ENCODE results near the gene TRAPPC5.

DNA sequence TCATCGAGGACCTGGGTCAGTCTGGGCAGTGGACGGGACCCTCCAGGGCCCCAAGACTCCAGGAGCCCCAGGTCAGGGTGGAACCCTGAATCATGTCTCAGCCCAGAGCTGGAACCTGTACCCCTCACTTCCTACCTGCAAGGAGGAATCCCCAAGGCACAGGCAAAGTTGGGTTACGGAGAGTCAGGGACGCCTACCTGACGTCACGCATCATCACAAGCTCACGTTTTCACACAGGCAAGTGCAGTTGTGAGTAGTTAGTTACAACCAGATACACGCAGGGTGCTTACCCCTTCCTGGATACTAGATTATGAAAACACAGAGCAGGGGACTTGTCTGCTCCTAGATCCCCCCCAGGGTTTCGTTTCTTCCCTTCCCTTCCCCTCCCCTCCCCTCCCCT, 9.8 kb upstream of the TRAPPC5 start:
- TF ChIP-seq, protein P1, sequence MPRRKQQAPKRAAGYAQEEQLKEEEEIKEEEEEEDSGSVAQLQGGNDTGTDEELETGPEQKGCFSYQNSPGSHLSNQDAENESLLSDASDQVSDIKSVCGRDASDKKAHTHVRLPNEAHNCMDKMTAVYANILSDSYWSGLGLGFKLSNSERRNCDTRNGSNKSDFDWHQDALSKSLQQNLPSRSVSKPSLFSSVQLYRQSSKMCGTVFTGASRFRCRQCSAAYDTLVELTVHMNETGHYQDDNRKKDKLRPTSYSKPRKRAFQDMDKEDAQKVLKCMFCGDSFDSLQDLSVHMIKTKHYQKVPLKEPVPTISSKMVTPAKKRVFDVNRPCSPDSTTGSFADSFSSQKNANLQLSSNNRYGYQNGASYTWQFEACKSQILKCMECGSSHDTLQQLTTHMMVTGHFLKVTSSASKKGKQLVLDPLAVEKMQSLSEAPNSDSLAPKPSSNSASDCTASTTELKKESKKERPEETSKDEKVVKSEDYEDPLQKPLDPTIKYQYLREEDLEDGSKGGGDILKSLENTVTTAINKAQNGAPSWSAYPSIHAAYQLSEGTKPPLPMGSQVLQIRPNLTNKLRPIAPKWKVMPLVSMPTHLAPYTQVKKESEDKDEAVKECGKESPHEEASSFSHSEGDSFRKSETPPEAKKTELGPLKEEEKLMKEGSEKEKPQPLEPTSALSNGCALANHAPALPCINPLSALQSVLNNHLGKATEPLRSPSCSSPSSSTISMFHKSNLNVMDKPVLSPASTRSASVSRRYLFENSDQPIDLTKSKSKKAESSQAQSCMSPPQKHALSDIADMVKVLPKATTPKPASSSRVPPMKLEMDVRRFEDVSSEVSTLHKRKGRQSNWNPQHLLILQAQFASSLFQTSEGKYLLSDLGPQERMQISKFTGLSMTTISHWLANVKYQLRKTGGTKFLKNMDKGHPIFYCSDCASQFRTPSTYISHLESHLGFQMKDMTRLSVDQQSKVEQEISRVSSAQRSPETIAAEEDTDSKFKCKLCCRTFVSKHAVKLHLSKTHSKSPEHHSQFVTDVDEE (CRISPR knock-in tag; IDR thresholded peaks at IDR 0.05): no peak
- TF ChIP-seq, protein P2, sequence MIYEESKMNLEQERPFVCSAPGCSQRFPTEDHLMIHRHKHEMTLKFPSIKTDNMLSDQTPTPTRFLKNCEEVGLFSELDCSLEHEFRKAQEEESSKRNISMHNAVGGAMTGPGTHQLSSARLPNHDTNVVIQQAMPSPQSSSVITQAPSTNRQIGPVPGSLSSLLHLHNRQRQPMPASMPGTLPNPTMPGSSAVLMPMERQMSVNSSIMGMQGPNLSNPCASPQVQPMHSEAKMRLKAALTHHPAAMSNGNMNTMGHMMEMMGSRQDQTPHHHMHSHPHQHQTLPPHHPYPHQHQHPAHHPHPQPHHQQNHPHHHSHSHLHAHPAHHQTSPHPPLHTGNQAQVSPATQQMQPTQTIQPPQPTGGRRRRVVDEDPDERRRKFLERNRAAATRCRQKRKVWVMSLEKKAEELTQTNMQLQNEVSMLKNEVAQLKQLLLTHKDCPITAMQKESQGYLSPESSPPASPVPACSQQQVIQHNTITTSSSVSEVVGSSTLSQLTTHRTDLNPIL (CRISPR knock-in tag; IDR thresholded peaks at IDR 0.05; ENCODE audit: low read depth): no peak
- TF ChIP-seq ZNF565 (CRISPR knock-in tag; conservative IDR thresholded peaks at IDR 0.05; ENCODE audit: low read depth): no peak
- TF ChIP-seq, protein P3, sequence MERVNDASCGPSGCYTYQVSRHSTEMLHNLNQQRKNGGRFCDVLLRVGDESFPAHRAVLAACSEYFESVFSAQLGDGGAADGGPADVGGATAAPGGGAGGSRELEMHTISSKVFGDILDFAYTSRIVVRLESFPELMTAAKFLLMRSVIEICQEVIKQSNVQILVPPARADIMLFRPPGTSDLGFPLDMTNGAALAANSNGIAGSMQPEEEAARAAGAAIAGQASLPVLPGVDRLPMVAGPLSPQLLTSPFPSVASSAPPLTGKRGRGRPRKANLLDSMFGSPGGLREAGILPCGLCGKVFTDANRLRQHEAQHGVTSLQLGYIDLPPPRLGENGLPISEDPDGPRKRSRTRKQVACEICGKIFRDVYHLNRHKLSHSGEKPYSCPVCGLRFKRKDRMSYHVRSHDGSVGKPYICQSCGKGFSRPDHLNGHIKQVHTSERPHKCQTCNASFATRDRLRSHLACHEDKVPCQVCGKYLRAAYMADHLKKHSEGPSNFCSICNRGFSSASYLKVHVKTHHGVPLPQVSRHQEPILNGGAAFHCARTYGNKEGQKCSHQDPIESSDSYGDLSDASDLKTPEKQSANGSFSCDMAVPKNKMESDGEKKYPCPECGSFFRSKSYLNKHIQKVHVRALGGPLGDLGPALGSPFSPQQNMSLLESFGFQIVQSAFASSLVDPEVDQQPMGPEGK (CRISPR knock-in tag; IDR thresholded peaks at IDR 0.05; ENCODE audit: borderline replicate concordance): no peak
- TF ChIP-seq ARNTL (CRISPR knock-in tag; IDR thresholded peaks at IDR 0.05; ENCODE audit: borderline replicate concordance, low read depth): no peak
- no peak for TF ChIP-seq PPARA (CRISPR knock-in tag; IDR thresholded peaks at IDR 0.05; ENCODE audit: borderline replicate concordance)
- no peak for TF ChIP-seq RARB (CRISPR knock-in tag; IDR thresholded peaks at IDR 0.05)
